ENCODE results near the gene CCDC77. TPM values are rescaled to one million over a fixed set of nuclear protein-coding genes. Genes with fewer than 3 reads are reported as not detected.

The CCDC77 gene
- total RNA-seq, 1 experiment from 2014 or later, result 21.9 TPM

DNA sequence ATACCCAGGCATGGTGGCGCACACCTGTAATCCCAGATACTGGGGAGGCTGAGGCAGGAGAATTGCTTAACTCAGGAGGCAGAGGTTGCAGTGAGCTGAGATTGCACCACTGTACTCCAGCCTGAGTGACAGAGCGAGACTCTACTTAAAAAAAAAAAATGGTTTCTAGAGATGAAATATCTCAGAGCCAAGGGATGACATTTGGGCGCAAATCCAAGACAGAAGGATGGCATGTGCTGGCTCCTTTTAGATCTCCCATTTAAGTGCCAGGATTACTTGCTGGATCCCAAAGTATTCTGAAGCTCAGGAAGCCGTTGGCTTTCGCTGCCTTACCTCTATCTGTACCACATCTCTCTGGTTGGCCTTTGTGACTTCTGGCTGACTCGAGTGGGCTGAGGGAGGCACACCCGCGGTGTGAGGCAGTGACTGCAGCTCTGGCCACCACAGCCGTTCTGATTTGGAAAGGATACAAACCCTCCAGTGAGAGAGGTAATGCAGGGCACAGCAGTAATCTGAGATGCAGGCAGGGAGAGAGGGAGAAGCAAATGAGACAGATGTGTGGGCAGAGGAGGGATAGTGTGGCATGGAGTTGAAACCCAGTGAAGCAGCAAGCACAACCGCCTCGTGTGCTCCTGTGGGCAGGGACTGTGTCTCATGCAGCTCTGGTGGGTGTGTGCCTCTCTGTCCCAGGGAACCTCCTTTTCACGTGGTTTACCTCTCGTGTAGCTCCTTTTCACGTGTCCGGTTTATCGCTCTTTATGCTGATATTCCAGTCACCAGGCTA lies 63.2 kb downstream of the CCDC77 start:
- peaks cover 18% of the 10 kb centered on the region for H3K27me3 Mint-ChIP-seq (ENCODE audit: low read depth)
- Histone ChIP-seq H3K4ac (ENCODE audit: low read depth, low read length) (no peak overlapping the region), H3K9me3 (ENCODE audit: control insufficient read depth, low read depth, low read length) (no peaks in the 10 kb centered on the region), H2BK15ac (ENCODE audit: low read depth, low read length) (no peak overlapping the region), H3K56ac (ENCODE audit: insufficient read length, low read depth, low read length) (no peak overlapping the region), H3K4me1 (ENCODE audit: insufficient read depth, low read length) (0 out of 2 replicates have a peak, but pooled peaks cover 4% of the 10 kb centered on the region), H2AFZ (ENCODE audit: low read length) (no peak overlapping the region), H3T11ph (ENCODE audit: low read length) (no peak overlapping the region), H2BK12ac (ENCODE audit: insufficient read length, low read depth, low read length) (no peak overlapping the region), H3K79me1 (ENCODE audit: insufficient read depth, low read depth, low read length, poor library complexity, severe bottlenecking) (no peaks in the 10 kb centered on the region), H2BK120ac (ENCODE audit: low read depth, low read length, poor library complexity, severe bottlenecking) (no peak overlapping the region), H4K91ac (ENCODE audit: insufficient read length, low read depth, low read length) (no peak overlapping the region), H3K18ac (ENCODE audit: insufficient read length, low read depth, low read length) (no peak overlapping the region), H2BK20ac (ENCODE audit: low read depth, low read length, poor library complexity, severe bottlenecking) (no peak overlapping the region), H3K27ac (ENCODE audit: insufficient read length, low read depth, low read length) (no peak overlapping the region), H3K79me2 (ENCODE audit: insufficient read depth, low read length) (no peaks in the 10 kb centered on the region), H3K9ac (ENCODE audit: extremely low read depth, insufficient read length, low read length) (no peak overlapping the region), H3K27me3 (ENCODE audit: insufficient read depth, low read length) (peaks cover 5% of the 10 kb centered on the region; the same call in 1 of the 2 replicates), H4K5ac (ENCODE audit: insufficient read length, low read depth, low read length) (no peak overlapping the region), H3K4me2 (ENCODE audit: insufficient read depth, insufficient read length, low read length) (no peak overlapping the region), H3K23me2 (ENCODE audit: insufficient read length, low read depth, low read length, poor library complexity, severe bottlenecking) (peaks cover 7% of the 10 kb centered on the region), H3K23ac (ENCODE audit: insufficient read length, low read depth, low read length) (peak overlapping the region; percentile 76), H2AK5ac (ENCODE audit: insufficient read length, low read length) (no peak overlapping the region), H4K20me1 (ENCODE audit: control insufficient read depth, insufficient read depth, insufficient read length) (no peaks in the 10 kb centered on the region), H2BK5ac (ENCODE audit: insufficient read length, low read length) (no peak overlapping the region), H4K8ac (replicated peaks; ENCODE audit: insufficient read length, low read depth, low read length) (no peak overlapping the region), H3K14ac (ENCODE audit: insufficient read depth, low read length) (no peak overlapping the region; the same call in 1 of the 2 replicates)
- no CpG with 5 or more reads among the region's 16 CpGs for WGBS (ENCODE audit: extremely low coverage, insufficient read length, low lambda C conversion rate)
- peaks cover 5 to 11% (median 7%) of the 10 kb centered on the region in 3 experiments; a peak in 3 of 7 replicates for H3K36me3 Mint-ChIP-seq (ENCODE audit: insufficient read depth in 1 of 3, low read depth in 3 of 3)
- H3K4me3 Mint-ChIP-seq, result no peak overlapping the region
- peaks cover 23 to 26% of the 10 kb centered on the region in 2 experiments for H3K4me1 Mint-ChIP-seq
- DNase-seq, result no peak
- no peaks in the 10 kb centered on the region for H3K9me3 Mint-ChIP-seq
- peak overlapping the region in 1 of 3 experiments; percentile 58; a peak in 1 of 7 replicates for H3K27ac Mint-ChIP-seq
- TF ChIP-seq, protein P1, sequence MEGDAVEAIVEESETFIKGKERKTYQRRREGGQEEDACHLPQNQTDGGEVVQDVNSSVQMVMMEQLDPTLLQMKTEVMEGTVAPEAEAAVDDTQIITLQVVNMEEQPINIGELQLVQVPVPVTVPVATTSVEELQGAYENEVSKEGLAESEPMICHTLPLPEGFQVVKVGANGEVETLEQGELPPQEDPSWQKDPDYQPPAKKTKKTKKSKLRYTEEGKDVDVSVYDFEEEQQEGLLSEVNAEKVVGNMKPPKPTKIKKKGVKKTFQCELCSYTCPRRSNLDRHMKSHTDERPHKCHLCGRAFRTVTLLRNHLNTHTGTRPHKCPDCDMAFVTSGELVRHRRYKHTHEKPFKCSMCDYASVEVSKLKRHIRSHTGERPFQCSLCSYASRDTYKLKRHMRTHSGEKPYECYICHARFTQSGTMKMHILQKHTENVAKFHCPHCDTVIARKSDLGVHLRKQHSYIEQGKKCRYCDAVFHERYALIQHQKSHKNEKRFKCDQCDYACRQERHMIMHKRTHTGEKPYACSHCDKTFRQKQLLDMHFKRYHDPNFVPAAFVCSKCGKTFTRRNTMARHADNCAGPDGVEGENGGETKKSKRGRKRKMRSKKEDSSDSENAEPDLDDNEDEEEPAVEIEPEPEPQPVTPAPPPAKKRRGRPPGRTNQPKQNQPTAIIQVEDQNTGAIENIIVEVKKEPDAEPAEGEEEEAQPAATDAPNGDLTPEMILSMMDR (conservative IDR thresholded peaks at IDR 0.05), result no peak

All from H9 (cell line).